Naive thymus-derived CD4-positive, alpha-beta T cell (primary cell): ENCODE results near the gene DHRS7B. TPM values are rescaled to one million over a fixed set of nuclear protein-coding genes. Genes with fewer than 3 reads are reported as not detected.
A peak's percentile ranks its signal among the peaks of the same experiment; 100 is the strongest.

Experiments
- ATAC-seq: fragments of 150-1000 bp; cut with Tn5 transposase; 2 replicates; pipeline ENCODE4 v1.10.0; 2021; ENCODE audit warnings: mild to moderate bottlenecking, moderate library complexity
- CTCF ChIA-PET: fragments of 350-600 bp; sonication (Branson Sonifier 250); formaldehyde crosslinking; loops from one replicate; lab custom pipeline; 2021; ENCODE audit warnings: antibody characterized with exemption; lab: Charles Lee
- POLR2A ChIA-PET: fragments of 350-600 bp; sonication (Branson Sonifier 250); formaldehyde crosslinking; loops from one replicate; lab custom pipeline; 2021; ENCODE audit warnings: antibody characterized with exemption, inconsistent platforms; lab: Charles Lee
- DNase-seq, 9 donors: peaks; one replicate each; pipeline versions ENCODE4 v3.0.0 to v3.0.0-alpha.2; 2020 to 2022; ENCODE audit warnings: mixed read lengths in 1 of 9
- H3K27ac ChIP-seq: one replicate; pipeline ENCODE4 v1.7.0; 2013; ENCODE audit warnings: mild to moderate bottlenecking, low read depth, low read length, moderate library complexity
- H3K27me3 ChIP-seq, 2 donors: one replicate each; pipeline ENCODE4 v1.7.0; 2013; ENCODE audit warnings: low read length in 2 of 2, mild to moderate bottlenecking in 2 of 2, moderate library complexity in 2 of 2; ENCODE audit not compliant: control insufficient read depth in 2 of 2, insufficient read depth in 2 of 2
- H3K36me3 ChIP-seq, 3 experiments: 1 replicate in 2 of 3; 2 replicates in 1 of 3; pipeline ENCODE4 v1.7.0; 2013; ENCODE audit warnings: low read length in 3 of 3, mild to moderate bottlenecking in 3 of 3, moderate library complexity in 1 of 3; ENCODE audit not compliant: insufficient read depth in 3 of 3, control insufficient read depth in 2 of 3
- H3K4me1 ChIP-seq, 2 donors: one replicate each; pipeline ENCODE4 v1.7.0; 2013; ENCODE audit warnings: low read length in 2 of 2, mild to moderate bottlenecking in 2 of 2, moderate library complexity in 1 of 2; ENCODE audit not compliant: control insufficient read depth in 2 of 2, insufficient read depth in 2 of 2
- H3K4me3 ChIP-seq: 2 replicates; pipeline ENCODE4 v1.7.0; 2013; ENCODE audit warnings: mild to moderate bottlenecking, low read length
- H3K9me3 ChIP-seq, 3 experiments: 1 replicate in 2 of 3; 2 replicates in 1 of 3; pipeline ENCODE4 v1.7.0; 2013; ENCODE audit warnings: low read length in 3 of 3; ENCODE audit not compliant: control insufficient read depth in 2 of 3
- H3K27ac Mint-ChIP-seq, 9 donors: one replicate each; pipeline ENCODE4 v1.8.0; 2020 to 2022; ENCODE audit warnings: mixed read lengths in 9 of 9, mild to moderate bottlenecking in 8 of 9, moderate library complexity in 5 of 9, inconsistent platforms in 2 of 9
- H3K27me3 Mint-ChIP-seq, 5 donors: one replicate each; pipeline ENCODE4 v1.8.0; 2021 to 2022; ENCODE audit warnings: mixed read lengths in 5 of 5, mild to moderate bottlenecking in 1 of 5
- H3K36me3 Mint-ChIP-seq, 5 donors: one replicate each; pipeline ENCODE4 v1.8.0; 2020 to 2022; ENCODE audit warnings: mixed read lengths in 5 of 5, mild to moderate bottlenecking in 3 of 5, inconsistent platforms in 1 of 5
- H3K4me1 Mint-ChIP-seq, 7 donors: one replicate each; pipeline ENCODE4 v1.8.0; 2020 to 2022; ENCODE audit warnings: mixed read lengths in 7 of 7, mild to moderate bottlenecking in 3 of 7, inconsistent platforms in 1 of 7
- H3K4me3 Mint-ChIP-seq, 10 donors: one replicate each; pipeline ENCODE4 v1.8.0; 2020 to 2022; ENCODE audit warnings: mild to moderate bottlenecking in 10 of 10, mixed read lengths in 10 of 10, moderate library complexity in 6 of 10, inconsistent platforms in 2 of 10
- H3K9me3 Mint-ChIP-seq, 11 donors: one replicate each; pipeline ENCODE4 v1.8.0; 2020 to 2022; ENCODE audit warnings: mixed read lengths in 11 of 11, mild to moderate bottlenecking in 4 of 11, inconsistent platforms in 1 of 11, moderate library complexity in 1 of 11
- intact Hi-C, 2 donors: fragments of 100-400 bp; cut with micrococcal nuclease; formaldehyde crosslinking; loops; one replicate each; pipeline ENCODE4 v1.15.1; 2023
- polyA plus RNA-seq, 2 donors: library from polyadenylated mRNA; unstranded; fragments of 300-500 nt; fragmentation: Illumina TruSeq; gene quantifications; one replicate each; pipeline ENCODE4 v1.2.3, GENCODE V29; 2021
- total RNA-seq, 6 experiments: library from RNA in 5 of 6; stranded (reverse) in 5 of 6; gene quantifications; 1 replicate in 5 of 6; 2 replicates in 1 of 6; pipeline ENCODE4 v1.2.3 and lab custom pipeline; 2021 to 2026

Gene DHRS7B
- total and polyA plus RNA-seq, 7 experiments from 2014 or later, result 5.9 to 15.1 (median 10.0) TPM

GRCh38 chr17:21152731-21153130 lies 26.0 kb downstream of the DHRS7B start:
- DNase-seq (no peak), ATAC-seq (no peak)
- Histone ChIP-seq H3K36me3 (no peaks in the 10 kb centered on the region), H3K4me3 (no peak overlapping the region), H3K27me3 (no peaks in the 10 kb centered on the region), H3K4me1 (no peaks in the 10 kb centered on the region), H3K9me3 (peaks cover 0 to 6% (median 0%) of the 10 kb centered on the region in 3 experiments), H3K27ac (no peak overlapping the region)
- Mint-ChIP-seq H3K4me1 (peaks cover 0 to 20% (median 6%) of the 10 kb centered on the region in 7 donors), H3K9me3 (peaks cover 0 to 63% (median 26%) of the 10 kb centered on the region in 11 donors), H3K4me3 (no peak overlapping the region), H3K36me3 (peaks cover 4 to 39% (median 23%) of the 10 kb centered on the region in 5 donors), H3K27ac (no peak overlapping the region), H3K27me3 (no peaks in the 10 kb centered on the region)
- intact Hi-C loops, result no loop called here
- CTCF ChIA-PET, result no interaction called here
- POLR2A ChIA-PET, result no interaction called here

DNA sequence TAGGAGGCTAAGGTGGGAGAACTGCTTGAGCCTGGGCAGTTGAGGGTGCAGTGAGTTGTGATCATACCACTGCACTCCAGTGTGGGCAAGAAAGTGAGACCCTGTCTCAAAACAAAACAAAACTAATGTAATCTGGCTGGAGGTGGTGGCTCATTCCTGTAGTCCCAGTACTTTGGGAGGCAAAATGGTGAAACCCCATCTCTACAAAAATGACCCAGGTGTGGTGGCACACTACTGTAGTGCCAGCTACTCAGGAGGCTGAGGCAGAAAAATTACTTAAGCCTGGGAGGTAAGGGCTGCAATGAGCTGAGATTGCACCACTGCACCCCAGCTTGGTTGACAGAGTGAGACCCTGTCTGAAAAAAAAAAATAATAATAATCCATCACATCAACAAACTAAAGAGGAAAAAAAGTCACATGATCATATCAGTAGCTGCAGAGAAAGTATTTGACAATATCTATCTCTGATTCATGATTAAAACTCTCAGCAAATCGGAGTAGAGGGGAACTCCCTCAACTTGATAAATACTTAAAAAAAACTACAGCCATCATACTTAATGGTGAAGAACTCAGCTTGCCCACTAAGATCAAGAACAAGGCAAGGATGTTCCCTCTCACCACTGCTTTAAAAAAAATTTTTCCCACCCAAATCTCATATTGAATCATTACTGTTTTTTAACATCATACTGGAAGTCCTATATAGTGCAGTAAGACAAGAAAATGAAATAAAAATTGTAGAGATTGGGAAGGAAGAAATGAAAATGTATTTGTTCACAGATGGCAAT lies 31.0 kb downstream of the DHRS7B start:
- Mint-ChIP-seq H3K4me1 (peaks cover 0 to 24% (median 16%) of the 10 kb centered on the region in 7 donors), H3K9me3 (peaks cover 0 to 33% (median 20%) of the 10 kb centered on the region in 11 donors), H3K27me3 (no peaks in the 10 kb centered on the region), H3K27ac (no peak overlapping the region), H3K36me3 (peaks cover 0 to 24% (median 10%) of the 10 kb centered on the region in 5 donors), H3K4me3 (no peak overlapping the region)
- Histone ChIP-seq H3K9me3 (peaks cover 0 to 6% (median 0%) of the 10 kb centered on the region in 3 experiments), H3K4me1 (no peaks in the 10 kb centered on the region), H3K27ac (no peak overlapping the region), H3K36me3 (no peaks in the 10 kb centered on the region), H3K27me3 (no peaks in the 10 kb centered on the region), H3K4me3 (no peak overlapping the region)
- POLR2A ChIA-PET, result no interaction called here
- intact Hi-C loops, result no loop called here
- DNase-seq, result no peak
- CTCF ChIA-PET, result interaction anchor here (0.5 kb wide), 1 partner anchor 36 kb away, joined by 5 read pairs; no protein-coding TSS in a partner anchor
- ATAC-seq, result no peak

DNA sequence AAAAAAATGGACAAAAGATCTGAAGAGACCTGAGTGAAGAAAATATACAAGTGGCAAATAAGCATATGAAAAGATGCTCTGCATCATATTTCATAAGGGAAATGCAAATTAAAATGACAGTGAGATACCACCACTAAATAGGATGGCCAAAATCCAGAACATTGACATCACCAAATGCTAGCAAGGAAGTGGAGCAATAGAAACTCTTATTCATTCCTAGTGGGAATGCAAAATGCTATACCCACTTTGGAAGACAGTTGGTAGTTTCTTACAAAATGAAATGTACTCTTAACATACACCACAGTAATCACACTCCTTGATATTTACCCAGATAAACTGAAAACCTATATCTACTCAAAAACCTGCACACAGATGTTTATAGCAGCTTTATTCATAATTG lies 33.6 kb downstream of the DHRS7B start:
- no peak overlapping the region for H3K27ac Mint-ChIP-seq
- POLR2A ChIA-PET, result no interaction called here
- H3K27ac ChIP-seq, result no peak overlapping the region
- H3K27me3 ChIP-seq, result no peaks in the 10 kb centered on the region
- no peaks in the 10 kb centered on the region for H3K4me1 ChIP-seq
- no peak overlapping the region for H3K4me3 ChIP-seq
- no peaks in the 10 kb centered on the region for H3K27me3 Mint-ChIP-seq
- no peaks in the 10 kb centered on the region for H3K36me3 ChIP-seq
- peaks cover 0 to 7% (median 5%) of the 10 kb centered on the region in 11 donors for H3K9me3 Mint-ChIP-seq
- no peak overlapping the region for H3K4me3 Mint-ChIP-seq
- H3K9me3 ChIP-seq, result peaks cover 0 to under 1% (median 0%) of the 10 kb centered on the region in 3 experiments
- H3K36me3 Mint-ChIP-seq, result peaks cover 0 to 4% (median 1%) of the 10 kb centered on the region in 5 donors
- ATAC-seq, result no peak
- peaks cover 0 to 18% (median 12%) of the 10 kb centered on the region in 7 donors for H3K4me1 Mint-ChIP-seq
- DNase-seq, result no peak
- intact Hi-C loops, result no loop called here
- CTCF ChIA-PET, result no interaction called here

DNA sequence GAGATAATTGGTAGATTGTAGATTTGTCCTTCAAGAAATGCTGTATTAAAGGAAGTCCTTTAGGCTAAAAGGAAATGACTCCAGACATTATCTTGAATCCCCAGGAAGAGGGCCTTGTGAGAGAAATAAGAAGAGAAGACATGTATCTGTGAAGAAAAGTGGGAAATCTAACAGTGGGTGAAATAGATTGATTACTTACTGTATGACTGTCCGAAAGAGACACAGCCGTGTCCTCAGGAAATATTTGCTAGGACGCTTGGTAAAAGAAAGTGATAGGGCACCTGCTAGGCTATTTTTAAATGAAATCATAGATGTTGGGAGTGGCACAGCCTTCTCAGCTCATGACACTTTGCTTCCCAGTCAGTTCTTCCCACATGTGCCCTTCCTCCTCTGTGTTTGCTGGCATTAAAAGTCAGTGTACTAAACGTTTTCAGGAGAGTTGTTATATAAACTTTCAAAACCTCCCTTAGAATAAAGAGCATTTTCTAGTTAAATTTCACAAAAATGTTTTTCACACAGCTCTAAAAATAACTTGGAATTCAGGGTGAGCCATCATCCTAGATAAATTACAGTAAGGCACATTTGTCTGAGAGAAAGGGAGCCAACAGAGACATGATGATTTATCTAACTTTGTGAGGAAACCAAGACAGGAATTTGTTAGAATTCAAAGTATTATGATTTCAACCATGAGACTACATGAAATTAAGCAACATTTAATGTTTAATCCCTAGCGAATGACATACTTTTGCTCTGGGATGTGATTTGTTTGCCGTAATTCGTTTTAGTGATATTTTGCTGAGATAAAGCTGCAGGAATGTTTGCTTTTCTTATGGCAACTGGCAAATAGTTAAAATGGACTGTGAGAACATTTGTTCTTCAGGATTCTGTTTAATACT lies 35.0 kb downstream of the DHRS7B start:
- ATAC-seq (no peak), DNase-seq (no peak)
- Histone ChIP-seq H3K9me3 (no peaks in the 10 kb centered on the region), H3K4me3 (no peak overlapping the region), H3K27me3 (no peaks in the 10 kb centered on the region), H3K36me3 (no peaks in the 10 kb centered on the region), H3K4me1 (no peaks in the 10 kb centered on the region), H3K27ac (no peak overlapping the region)
- Mint-ChIP-seq H3K36me3 (no peaks in the 10 kb centered on the region), H3K27me3 (no peaks in the 10 kb centered on the region), H3K27ac (peak overlapping the region in 2 of 9 donors; percentile 2 to 9), H3K4me1 (peaks cover 0 to 22% (median 9%) of the 10 kb centered on the region in 7 donors), H3K9me3 (no peaks in the 10 kb centered on the region), H3K4me3 (no peak overlapping the region)
- ChIA-PET POLR2A (no interaction called here), CTCF (no interaction called here)
- intact Hi-C loops, result no loop called here

GRCh38 chr17:21162394-21162775 lies 35.6 kb downstream of the DHRS7B start:
- Histone ChIP-seq H3K27me3 (no peaks in the 10 kb centered on the region), H3K9me3 (no peaks in the 10 kb centered on the region), H3K4me1 (no peaks in the 10 kb centered on the region), H3K36me3 (no peaks in the 10 kb centered on the region), H3K4me3 (no peak overlapping the region), H3K27ac (no peak overlapping the region)
- POLR2A ChIA-PET, result no interaction called here
- intact Hi-C loops, result no loop called here
- ATAC-seq (no peak), DNase-seq (no peak)
- Mint-ChIP-seq H3K4me1 (peaks cover 0 to 25% (median 9%) of the 10 kb centered on the region in 7 donors), H3K27me3 (no peaks in the 10 kb centered on the region), H3K9me3 (no peaks in the 10 kb centered on the region), H3K4me3 (no peak overlapping the region), H3K36me3 (no peaks in the 10 kb centered on the region), H3K27ac (peak overlapping the region in 2 of 9 donors; percentile 2 to 7)
- CTCF ChIA-PET, result no interaction called here

GRCh38 chr17:21163101-21163500 lies 36.3 kb downstream of the DHRS7B start:
- CTCF ChIA-PET, result no interaction called here
- ATAC-seq (no peak), DNase-seq (no peak)
- no peaks in the 10 kb centered on the region for H3K36me3 Mint-ChIP-seq
- Histone ChIP-seq H3K36me3 (no peaks in the 10 kb centered on the region), H3K4me3 (no peak overlapping the region), H3K27me3 (no peaks in the 10 kb centered on the region), H3K27ac (no peak overlapping the region), H3K9me3 (no peaks in the 10 kb centered on the region), H3K4me1 (no peaks in the 10 kb centered on the region)
- H3K9me3 Mint-ChIP-seq, result no peaks in the 10 kb centered on the region
- peaks cover 0 to 28% (median 11%) of the 10 kb centered on the region in 7 donors for H3K4me1 Mint-ChIP-seq
- H3K4me3 Mint-ChIP-seq, result no peak overlapping the region
- no peaks in the 10 kb centered on the region for H3K27me3 Mint-ChIP-seq
- intact Hi-C loops, result no loop called here
- POLR2A ChIA-PET, result no interaction called here
- H3K27ac Mint-ChIP-seq, result no peak overlapping the region
